GM19395 (cell line): ENCODE measurements around the gene SLC12A3.
"Not testable (repeated sequence)": the region's sequence is repeated elsewhere in the genome, so short reads cannot be mapped to it uniquely, and the experiment has no call there.

ENCODE experiments used
- ATAC-seq: cut with Tn5 transposase; IDR thresholded peaks from one replicate; pipeline ENCODE4 v1.9.1; 2021; ENCODE audit warnings: mild to moderate bottlenecking, moderate library complexity; ENCODE audit not compliant: unreplicated experiment

The SLC12A3 gene

DNA sequence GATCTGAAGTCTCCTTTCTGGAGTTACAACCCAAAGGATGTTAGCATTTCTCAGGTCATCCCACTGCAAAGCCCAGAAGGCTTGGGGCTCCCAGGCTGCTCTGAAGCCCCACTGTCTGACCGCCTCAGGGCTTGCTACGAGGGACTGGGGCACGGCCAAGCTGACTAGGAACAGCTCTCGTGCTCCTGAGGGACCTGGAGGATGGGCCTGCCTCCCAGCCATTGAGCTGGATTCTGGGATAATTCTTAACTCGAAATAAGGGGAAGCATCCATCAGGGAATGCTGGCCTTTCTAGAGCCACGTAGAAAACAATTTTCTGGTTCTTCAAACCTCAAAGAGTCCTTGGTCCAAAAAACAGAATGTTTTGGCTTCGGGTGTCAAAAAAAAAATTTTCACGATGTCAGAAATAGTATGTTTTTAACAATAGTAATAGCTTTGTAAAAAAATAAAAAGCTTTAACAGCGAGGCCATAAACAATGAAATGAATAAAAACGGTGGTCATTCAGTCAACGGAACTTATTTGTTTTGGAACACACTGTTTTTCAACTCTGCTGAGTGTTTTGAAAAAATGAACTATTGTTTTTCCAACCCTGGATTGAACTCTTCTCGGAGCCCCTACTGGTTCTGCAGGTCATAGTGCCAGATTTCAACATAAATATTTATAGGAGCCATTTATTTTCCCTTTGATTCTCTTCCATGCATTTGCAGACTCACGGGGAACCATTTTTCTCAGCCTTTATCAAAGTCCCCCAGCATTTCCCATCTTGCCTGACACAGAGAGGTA, 50.5 kb downstream of the SLC12A3 start:
- ATAC-seq, result no peak

DNA sequence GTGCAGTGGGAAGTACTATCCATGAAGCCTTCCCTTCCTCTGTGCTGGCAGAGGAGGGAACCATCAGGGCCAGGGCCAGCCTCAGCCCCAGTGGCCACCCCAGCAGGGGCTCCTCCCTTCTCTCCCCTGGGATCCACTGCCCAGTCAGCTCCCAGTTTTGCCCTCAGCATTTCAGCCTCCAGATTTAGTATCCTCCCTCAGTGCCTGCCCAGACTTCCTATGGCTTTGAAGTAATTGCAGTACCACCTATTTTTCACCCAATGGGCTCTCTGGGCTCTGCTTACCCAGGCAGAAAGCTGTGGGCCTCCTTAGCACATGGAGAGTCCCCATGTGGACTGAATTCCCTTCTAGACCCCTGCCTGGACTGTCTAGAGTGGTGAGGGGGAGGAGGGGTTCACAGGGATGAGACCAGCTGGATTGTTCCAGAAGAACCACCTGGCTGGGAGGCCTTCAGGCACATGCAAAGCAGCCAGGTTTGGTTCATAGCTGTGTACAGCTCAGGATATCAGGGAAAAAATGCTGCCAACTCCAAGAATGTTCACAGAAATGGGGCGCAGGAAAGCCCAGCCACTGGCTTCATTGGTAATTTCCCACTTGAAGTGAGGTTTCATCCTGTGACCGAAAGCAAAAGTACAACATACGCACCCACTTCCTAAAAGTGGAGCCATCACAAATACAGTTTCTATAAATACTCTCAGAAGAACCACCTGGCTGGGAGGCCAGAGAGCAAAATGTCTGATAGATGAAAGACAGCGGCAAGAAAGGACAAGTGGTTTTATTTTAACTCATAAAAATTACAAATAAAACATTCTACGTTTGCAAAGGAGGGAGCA, 51.8 kb downstream of the SLC12A3 start:
- ATAC-seq, result peak; percentile 82

DNA sequence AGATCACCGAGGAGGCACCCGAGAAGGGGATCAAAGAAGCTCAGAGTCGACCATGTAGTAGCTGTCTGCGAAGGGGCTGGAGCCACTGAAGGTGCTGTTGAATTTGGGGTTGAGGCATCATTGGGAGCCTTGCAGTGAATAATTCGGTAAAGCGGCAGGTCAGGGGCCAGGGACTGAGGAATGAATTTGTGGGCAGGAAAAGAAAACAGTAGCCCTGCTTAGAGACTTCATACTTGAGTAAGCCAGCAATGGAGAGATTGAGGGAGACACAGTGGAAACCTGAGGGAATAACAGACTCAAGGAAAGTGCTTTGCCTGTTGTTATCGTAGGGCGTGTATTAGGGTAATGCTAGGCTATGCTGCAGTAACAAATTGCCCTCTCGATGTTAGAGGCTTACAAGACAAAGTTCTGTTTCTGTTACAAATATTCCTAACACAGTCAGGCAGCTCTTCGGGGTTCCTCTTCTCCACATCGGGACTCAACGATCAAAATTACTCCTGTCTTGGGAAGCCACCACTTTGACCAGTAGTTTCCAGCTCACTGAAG, 53.5 kb downstream of the SLC12A3 start:
- ATAC-seq, result no peak

DNA sequence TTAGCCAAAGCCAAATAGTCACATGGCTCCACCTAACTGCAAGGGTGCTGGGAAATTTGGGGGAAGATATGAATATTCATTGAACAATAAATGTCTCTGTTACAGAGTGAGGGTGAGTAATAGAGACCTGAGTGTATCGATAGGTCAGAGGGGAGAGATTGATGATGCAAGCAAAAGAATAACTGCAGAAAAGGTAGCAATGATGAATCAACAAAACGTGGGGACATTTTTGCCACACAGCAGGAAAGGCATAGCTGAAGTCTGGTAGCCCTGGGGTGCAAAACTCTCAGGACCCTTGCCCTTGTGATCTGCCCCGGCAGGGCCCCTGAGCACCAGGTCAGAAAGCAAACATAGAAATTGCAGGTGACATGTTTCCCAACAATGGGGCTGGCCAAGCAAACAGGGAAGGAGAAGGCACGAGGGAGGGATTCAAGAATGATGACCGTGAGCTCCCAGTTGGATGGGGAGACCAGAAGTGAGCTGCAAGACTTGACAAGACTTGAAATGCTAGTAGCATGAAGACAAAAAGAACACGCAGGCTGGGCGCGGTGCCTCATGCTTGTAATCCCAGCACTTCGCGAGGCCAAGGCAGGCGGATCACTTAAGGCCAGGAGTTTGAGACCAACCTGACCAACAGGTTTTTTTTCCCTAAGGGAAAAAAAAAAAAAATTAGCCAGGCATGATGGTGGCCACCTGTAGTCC, 54.2 kb downstream of the SLC12A3 start:
- no peak for ATAC-seq

DNA sequence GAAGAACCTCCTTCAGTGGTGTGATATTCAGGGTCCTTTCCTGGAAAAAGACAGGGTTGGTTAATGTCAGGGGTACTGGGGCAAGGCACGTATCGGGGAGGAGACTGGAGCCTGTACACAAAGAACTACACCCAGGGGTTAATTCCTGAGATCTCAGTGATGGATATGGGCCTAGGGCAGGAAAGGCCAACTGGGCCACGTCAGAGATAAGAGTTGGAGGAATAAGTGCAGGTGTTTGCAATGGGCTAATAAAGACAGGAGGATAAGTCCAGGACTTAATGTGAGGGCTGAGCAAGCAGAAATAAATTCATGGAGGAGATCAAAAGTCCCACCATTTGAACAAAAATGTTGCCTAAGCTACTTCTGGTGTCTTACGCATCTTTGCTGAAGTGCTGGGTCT, 56.6 kb downstream of the SLC12A3 start:
- ATAC-seq, result no peak

DNA sequence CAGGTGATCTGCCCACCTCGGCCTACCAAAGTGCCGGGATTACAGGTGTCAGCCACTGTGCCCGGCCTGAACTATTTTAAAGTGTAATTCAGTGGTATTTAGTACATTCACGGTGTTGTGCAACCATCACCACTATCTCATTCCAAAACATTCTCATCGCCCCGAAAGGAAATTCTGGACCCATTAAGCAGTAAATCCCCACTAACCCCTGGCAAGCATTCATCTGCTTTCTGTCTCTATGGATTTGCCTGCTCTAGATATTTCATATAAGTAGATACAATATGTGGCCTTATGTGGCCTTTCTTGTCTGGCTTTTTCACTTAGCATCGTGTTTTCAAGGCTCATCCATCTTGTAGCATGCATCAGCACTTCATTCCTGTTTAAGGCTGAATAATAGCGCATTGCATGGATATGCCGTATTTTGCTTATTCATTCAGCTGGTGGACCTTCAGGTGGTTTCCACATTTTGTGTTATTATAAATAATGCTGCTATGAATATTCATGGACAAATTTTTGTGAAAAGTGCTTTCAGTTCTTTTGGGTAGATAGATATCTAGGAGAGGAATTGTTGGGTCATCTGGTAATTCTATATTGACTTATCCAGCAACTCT, 58.6 kb downstream of the SLC12A3 start:
- no peak for ATAC-seq

DNA sequence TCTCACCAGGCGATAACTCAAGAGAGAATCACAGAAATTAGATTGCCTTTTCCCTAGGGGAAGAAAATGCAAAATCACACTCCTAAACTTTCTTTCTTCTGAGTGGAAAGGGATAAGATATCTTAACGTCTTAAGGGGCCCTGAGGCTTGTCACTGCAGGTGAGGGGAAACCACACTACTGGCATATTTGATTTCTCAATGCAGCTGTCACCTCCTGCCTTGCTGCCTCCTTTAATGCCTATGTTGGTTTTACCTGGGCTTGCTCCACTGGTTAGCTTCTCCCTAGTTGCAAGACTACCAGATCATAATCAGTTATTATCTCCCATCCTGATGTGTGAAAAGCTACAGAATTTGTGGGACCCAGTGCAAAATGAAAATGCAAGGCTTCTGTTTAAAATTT, 62.5 kb downstream of the SLC12A3 start:
- no peak for ATAC-seq

DNA sequence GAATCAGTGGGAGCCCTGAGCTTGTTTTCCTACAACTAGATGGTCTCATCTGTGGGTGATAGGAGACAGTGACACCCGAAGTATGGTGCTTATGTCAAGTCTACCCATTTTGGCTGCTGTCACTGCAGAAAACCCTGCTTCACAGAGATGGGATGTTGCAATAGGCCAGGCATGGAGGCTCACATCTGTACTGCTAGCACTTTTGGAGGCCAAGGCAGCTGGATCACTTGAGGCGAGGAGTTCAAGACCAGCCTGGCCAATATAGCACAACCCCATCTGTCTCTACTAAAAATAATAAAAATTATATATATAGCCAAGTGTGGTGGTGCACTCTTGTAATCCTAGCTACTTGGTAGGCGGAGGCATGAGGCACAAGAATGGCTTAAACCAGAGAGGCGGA, 64.6 kb downstream of the SLC12A3 start:
- no peak for ATAC-seq

DNA sequence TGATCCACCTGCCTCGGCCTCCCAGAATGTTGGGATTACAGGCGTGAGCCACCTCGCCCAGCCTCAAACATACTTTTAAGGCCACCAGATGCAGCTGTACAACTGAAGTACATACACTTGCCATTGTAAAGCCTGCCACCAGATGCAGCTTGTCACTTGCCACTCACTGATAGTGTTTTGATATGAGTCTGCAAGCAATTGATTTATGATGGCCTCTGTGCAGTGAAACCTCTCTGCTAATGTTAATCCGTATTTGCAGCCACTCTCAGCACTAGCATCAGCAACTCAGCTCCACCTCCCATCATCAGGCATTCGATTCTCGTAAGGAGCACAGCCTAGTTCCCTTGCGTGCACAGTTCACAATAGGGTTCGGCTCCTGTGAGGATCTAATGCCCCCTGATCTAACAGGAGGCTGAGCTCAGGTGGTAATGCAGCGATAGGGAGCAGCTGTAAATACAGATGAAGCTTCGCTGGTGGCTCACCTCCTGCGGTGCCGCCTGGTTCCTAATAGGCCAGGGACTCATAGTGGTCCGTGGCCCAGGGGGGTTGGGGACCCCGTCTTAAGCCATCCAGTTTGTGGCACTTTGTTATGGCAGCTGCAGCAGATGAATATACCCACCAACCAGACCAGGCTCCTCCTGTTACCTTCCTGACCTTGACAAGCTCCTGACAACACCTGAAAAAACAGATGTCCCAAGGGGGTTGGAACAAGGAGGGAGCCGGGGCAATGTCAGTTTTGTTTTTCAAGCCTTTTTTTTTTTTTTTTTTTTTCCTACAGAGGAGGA, 65.7 kb downstream of the SLC12A3 start:
- ATAC-seq, result no peak

DNA sequence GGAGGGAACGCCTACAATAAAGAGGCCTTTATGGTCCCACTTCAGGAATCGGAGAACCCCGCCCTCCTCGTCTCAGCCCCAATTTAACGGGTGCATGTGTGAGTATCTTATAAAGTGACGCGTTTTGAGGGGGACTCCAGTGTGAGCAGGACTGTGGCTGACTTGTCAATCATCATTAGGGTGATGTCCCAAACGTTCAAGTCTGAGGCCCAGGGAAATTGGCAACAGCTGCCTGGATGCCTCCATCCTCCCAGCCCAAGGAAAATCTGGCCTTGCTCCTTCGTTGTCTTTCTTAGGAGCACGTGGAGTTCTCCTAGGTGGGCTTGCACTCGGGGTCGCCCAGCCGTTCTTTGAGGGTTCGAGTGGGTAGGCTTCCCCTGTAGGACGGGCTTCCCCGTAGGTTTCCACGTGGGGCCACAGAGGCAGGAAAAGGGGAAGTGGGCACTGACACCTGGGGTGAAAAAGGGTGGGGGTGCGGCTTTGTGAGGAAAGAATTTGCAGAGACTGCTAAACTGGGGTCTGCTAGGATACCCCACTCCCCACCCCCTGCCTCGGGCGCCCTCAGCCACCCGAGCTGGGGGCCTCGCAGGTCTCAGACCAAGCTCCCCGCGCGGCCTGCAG, 66.4 kb downstream of the SLC12A3 start:
- ATAC-seq, result peak; percentile 53

DNA sequence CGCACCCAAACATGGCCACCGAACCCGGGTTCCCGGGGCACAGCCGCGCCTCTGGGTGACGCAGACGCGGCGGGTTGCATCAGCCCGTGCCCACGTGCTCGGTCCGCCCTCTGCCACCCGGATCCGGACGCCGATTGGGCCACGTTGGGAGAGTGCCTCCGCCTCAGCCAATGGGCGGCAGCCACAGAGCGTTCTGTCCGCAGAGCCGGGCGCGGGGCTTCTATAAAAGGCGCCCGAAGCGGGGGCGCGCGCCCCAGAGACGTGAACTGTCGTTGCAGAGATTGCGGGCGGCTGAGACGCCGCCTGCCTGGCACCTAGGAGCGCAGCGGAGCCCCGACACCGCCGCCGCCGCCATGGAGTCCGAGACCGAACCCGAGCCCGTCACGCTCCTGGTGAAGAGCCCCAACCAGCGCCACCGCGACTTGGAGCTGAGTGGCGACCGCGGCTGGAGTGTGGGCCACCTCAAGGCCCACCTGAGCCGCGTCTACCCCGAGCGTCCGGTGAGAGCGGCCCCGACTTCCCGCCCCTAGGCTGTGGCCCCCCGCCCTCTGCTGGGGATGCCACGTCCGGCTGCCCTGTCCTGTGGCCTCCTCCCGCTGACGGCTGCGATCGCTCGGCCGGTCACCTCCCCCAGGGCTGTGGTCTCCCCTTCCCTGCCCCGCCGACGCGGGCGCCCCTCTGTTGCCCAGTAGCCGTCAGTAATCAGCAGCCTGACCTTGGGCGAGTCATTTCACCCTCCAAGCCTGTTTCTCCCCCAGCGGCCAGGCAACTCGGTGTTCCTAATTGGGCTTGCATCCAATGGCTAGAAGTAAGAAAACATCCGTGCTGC, 67.1 kb downstream of the SLC12A3 start, which contains the start of gene HERPUD1:
TSS of gene HERPUD1 (plus strand) at position 251 of the 829 bp plus-strand sequence. CDS start at position 354, 103 bp downstream.
- peak; percentile 81 for ATAC-seq

DNA sequence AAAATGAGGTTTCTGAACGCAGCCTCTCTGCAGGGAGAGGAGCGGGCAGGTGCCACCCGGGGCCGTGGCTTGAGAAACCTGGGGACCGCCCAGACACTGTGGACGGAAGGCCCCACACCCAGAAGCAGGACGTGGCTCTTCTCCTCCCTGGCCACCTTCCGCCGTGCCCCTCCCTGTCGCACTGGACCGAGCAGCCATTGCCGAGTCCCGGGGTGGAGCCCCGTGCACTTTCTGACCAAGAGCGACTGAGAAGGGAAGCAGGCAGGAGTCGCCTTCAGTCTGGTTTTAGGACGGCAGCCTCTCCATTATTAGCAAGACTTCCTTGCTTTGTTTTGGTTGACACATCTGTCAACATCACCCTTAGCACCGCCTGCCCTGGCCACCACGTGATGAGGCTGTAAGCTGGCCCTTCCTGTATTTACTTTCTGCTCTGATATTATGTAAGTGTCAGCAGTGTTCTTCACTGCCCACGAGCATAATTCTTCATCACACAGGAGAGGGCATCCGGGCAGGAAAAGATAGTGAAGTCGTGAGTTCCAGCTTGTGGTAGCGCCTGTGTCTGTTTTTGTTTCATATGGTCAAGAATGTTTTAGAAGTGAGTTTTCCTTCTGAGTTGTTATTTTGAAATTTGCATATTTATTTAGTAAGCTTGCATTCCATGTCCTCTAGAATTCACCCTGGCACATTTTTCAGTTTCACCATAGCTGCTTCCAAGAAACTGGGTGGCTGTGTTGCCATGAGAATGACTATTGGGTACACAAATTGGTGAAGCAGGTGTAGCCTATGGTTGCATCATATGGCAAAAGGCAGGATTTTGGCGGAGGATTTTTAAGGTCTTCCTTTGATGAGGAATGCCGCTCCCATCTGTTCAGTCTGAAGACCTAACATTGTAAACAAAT, 68.0 kb downstream of the SLC12A3 start:
- ATAC-seq, result peak; percentile 21

DNA sequence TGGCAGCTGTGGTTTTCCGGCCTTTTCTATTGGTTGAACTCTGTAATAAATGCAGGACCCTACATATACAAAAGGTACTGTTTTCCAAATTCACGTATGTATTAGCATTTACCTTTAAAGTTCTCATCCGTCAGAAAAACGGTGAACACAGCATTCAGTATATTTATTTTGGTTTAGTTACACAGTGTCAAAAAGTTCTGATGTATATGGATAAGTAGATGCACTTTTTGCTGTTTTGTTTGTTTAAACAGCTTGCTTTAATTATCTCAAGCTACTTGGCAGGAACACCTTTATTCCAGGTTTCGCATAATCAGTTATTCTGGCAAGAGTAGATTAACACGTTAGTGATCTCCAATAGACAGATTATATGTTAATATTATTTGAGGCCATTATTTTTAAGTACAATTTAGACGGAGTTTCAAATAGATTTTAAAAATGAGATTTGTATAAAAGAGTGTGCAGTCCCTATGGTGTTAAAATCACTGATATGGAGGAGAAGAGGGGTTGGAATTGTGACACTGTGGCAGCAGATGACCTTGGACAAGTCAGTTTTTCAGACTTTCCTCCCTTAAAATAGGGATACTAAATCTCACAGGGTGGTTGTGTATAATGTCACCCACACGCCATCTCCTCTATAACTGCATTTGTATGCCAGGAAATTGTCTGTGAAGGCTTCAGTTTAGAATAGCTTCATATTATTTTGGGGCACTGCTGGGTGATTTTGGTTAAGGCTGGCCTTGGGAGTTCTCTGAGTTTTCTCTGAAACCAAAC, 69.0 kb downstream of the SLC12A3 start:
- no peak for ATAC-seq

DNA sequence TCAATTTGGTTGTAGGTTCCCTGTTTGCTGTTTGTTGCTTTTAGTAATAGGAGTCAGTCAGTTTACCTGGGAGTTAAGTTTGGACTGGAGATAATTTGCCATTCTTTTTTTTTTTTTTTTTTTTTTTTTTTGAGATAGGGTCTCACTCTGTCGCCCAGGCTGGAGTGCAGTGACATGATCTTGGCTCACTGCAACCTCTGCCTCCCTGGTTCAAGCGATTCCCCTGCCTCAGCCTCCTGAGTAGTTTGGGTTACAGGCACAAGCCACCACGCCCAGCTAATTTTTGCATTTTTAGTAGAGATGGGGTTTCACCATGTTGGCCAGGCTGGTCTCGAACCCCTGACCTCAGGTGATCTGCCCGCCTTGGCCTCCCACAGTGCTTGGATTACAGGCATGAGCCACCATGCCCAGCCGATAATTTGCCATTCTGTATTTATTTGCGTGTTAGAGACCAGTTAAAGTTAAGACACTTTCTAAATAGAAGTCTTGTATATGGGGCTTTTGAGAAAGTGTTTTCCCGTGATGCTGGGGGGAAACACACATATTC, 69.7 kb downstream of the SLC12A3 start:
- not testable (repeated sequence) for ATAC-seq

DNA sequence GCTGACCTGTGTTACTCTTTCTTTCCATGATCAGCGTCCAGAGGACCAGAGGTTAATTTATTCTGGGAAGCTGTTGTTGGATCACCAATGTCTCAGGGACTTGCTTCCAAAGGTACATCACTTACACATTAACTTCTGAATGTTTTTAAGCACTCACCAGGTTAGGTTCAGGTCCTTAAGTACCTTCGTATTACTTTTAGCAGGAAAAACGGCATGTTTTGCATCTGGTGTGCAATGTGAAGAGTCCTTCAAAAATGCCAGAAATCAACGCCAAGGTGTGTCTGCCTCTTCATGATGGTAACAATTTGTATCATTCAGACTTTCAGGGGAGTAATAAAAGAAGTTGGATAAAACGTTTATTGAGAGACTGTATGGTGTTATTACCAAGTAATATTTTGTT, 70.2 kb downstream of the SLC12A3 start:
- no peak for ATAC-seq

DNA sequence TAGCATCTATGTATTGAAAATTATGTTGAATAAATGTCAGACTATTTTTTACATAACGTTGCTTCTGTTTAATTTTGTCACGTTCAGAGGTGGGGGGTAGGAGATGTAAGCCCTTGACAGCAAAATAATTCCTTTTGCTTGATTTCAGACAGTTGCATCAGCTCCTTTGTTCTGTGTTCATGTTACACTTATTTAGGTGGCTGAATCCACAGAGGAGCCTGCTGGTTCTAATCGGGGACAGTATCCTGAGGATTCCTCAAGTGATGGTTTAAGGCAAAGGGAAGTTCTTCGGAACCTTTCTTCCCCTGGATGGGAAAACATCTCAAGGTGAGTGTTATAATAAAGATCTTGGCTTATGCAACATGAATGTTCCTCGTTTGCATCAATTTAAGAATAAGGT, 71.5 kb downstream of the SLC12A3 start:
- no peak for ATAC-seq

DNA sequence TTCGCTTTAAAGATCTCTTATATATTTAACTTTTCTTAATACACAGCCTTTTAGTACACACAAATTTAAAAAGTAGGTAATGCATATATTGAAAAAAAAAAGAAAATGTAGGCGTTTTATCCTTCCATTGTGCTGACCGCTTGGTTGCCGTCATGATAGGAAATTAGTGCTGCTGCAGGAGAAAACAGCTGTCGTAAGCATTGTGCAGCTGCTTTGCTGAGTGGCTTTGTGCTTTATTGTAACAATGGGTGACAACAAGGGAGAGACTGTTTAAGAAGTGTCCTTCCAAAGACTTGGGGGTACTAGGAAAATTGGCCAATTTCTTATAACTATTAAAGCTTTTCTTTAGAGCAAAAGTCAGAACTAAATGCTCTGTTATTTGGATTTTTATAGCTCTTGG, 71.9 kb downstream of the SLC12A3 start:
- ATAC-seq, result no peak
